Stimulated activated CD4-positive, alpha-beta T cell treated with anti-CD3 and anti-CD28 coated beads, Interleukin-12 subunit alpha, Interleukin-12 subunit beta, amount 100 ng/mL, for 24 hours (primary cell): ENCODE data around the gene GJB5.
"Not testable (repeated sequence)": the region's sequence is repeated elsewhere in the genome, so short reads cannot be mapped to it uniquely, and the experiment has no call there.

Source experiments
- DNase-seq, 2 experiments: peaks; one replicate each; pipeline ENCODE4 v3.0.0-alpha.2; 2020; ENCODE audit warnings: low read depth in 2 of 2

The GJB5 gene

DNA sequence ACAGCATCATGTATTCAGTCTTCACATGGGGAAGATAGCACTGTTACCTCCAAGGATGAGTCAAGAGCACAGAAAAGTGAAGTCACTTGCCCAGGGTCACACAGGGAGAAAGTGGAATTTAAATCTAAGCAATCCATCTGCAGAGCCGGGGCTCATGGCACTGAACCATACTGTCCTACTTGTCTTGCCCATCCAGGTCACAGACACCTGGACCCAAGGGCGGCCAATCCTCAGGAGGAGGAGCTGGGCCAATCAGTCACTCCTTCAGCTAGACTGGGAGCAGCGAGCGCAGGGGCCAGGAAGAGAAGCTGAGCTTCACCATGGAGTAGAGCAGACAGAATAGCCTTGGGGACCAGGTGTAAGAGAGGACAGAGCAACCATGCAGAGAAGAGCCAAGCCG, 9.2 kb upstream of the GJB5 start:
- DNase-seq, result no peak

GRCh38 chr1:34746101-34746500, 8.7 kb upstream of the GJB5 start:
- DNase-seq, result no peak

DNA sequence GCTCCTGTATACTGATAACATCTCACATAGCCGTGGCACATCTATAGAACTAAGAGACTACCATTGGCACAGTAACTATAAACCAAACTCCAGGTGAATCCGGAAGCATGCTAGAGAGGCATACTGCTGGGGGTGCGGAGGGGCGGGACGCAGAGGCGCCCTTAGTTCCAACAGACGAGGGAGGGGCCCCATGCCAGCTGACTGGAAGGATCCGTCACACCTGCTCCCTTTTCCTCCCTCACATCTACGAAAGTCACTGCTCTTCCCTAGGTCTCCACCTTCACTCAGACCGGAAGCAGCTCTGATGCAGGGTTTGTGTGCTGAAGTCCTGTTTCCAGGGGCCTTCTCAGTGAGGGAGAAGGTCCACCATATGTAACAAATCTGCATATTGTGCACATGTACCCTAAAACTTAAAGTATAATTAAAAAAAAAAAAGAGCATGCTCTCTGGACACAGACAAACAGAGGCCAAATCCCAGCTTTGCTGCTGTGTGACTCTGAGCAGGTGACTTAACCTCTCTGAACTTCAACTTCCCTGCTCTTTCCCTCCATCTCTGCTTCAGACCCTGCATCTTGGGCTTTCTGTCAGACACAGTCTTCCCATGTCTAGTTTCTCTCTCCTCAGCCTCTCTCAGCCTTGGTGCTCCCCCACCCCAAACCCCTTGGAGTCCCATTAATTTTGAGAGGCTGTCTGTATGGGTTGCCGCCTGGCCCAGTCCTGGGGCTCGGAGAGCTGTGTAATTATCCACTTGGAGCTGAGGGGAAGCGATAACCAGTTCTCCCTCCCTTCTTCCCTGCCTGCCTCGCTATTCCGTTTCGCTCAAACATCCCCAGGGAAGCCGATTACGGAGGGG, 7.8 kb upstream of the GJB5 start:
- no peak for DNase-seq

GRCh38 chr1:34747638-34747941, 7.3 kb upstream of the GJB5 start:
- no peak for DNase-seq

DNA sequence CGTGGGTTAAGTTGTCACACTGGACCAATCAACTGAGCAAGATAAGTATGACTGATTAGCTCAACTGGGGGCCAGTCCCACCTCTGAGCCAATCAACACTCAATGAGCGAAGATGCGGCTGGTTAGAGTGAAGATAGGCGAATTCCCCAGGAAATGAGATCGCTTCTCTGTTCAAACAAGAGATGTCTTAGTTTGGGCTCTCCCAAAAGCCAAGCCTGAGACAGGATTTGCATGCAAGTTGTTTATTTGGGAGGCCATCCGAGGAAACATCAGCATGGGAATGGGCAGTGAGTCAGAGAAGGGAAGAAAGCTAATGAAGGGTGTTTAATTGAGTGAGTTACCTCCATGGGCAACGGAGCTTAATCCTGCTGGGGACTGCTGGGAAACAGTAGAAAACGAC, 4.9 kb upstream of the GJB5 start:
- DNase-seq, result no peak

- DNase-seq, result no peak
These were observed 4.2 kb upstream of the GJB5 start for GRCh38 chr1:34750610-34751009.

DNA sequence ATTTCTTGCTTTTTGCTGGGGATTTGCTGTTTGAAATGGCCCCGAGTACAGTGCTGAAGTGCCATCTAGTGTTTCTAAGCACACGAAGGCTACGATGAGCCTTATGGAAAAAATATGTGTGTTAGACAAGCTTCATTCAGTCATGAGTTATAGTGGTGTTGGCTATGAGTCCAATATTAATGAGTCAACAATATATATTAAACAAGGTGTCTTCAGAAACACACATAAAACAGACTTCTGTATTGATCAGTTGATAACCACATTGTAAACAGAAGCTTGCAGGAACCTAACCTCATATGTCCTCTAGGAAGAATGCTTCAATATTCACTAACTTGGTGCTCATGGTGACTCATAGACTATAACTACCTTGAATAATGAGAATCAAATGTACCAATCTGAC, 1.7 kb upstream of the GJB5 start:
- no peak for DNase-seq

DNA sequence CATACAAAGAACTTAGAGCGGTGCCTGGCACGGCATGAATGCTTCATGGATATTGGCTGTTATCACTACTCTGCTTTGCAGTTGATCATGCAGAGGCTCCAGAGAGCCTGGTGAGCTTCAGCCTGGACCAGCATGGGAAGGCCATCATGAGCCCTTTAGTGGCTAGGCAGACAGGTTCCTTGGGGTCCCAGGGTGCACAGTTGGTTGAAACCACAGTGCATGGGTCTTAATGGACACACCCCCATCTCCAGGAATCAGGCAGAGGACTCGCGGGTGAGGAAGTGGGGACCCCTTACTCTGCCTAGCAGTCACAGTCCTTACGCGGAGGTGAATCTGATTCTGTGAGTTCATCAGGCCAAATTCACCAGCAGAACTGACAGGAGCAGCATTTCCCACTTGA, 1.1 kb downstream of the GJB5 start:
- no peak for DNase-seq

GRCh38 chr1:34757386-34757785, 2.5 kb downstream of the GJB5 start:
- no peak for DNase-seq

DNA sequence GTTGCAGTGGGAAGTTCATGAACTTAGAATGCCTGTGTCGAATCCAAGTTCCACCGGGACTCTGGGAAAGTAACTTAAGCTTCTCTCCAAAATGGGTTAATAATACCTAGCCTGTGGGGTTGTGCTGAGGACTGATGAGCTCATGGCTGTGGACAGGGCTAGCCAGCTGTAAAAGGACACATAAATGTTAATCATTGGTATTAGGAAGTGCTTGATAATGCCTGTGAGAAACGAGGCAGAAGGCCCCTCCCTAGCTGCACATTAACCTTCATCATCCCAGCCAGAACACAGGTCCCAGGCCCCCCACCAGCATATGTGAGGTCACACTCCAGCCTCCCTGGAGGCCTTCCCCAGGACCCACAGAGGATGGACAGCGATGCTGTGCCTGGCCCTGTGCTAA, 3.9 kb downstream of the GJB5 start:
- no peak for DNase-seq

DNA sequence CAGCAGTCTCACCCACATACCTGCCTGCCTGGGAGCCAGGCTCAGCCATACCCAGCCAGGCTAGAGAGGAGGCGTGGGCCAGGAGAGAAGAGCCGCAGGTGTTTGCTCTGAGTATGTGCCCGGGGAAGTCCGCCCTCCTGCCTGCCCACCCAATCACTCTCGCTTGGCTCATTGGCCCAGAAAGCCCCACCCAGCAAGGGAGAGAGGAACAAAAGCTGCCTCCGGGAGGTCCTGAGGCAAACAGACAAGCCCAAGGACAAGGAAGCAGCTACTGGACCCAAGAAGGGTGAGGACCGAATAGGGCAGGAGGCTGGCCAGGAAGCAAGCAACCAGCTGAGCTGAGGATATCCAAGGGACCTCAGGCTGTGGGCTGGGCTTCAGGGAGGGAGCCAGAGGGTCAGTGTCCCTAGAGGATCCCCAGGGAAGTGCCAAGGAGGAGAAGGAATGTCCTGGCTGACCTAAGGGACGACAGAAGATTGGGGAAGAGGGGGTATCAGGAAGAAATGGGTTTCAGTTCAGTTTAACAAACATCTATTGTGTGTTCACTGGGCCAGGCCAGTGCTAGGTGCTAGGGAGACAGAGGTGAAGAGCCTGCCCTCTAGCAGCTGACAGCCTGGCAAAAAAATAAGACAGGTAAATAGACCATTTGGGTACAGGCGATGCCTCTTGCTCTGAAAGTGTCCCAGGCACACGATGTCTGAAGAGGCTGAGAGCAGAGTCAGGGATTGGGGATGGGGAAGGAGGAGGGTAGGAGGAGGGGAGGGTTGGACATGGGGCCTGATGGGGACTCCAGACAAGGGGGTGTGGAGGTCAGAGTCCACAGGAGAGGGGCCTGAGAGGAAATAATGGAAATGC, 4.9 kb downstream of the GJB5 start, which contains the start of gene GJB4:
GJB4 (plus strand) TSS at position 238 of the 855 bp plus-strand sequence. CDS start 1,515 bp downstream, outside the sequence.
- DNase-seq, result no peak

DNA sequence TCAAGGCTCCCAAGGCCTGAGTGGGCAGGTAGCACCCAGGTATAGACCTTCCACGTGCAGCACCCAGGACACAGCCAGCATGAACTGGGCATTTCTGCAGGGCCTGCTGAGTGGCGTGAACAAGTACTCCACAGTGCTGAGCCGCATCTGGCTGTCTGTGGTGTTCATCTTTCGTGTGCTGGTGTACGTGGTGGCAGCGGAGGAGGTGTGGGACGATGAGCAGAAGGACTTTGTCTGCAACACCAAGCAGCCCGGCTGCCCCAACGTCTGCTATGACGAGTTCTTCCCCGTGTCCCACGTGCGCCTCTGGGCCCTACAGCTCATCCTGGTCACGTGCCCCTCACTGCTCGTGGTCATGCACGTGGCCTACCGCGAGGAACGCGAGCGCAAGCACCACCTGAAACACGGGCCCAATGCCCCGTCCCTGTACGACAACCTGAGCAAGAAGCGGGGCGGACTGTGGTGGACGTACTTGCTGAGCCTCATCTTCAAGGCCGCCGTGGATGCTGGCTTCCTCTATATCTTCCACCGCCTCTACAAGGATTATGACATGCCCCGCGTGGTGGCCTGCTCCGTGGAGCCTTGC, 6.4 kb downstream of the GJB5 start:
- DNase-seq, result no peak

GRCh38 chr1:34761776-34762307, 7.0 kb downstream of the GJB5 start:
- DNase-seq, result no peak

DNA sequence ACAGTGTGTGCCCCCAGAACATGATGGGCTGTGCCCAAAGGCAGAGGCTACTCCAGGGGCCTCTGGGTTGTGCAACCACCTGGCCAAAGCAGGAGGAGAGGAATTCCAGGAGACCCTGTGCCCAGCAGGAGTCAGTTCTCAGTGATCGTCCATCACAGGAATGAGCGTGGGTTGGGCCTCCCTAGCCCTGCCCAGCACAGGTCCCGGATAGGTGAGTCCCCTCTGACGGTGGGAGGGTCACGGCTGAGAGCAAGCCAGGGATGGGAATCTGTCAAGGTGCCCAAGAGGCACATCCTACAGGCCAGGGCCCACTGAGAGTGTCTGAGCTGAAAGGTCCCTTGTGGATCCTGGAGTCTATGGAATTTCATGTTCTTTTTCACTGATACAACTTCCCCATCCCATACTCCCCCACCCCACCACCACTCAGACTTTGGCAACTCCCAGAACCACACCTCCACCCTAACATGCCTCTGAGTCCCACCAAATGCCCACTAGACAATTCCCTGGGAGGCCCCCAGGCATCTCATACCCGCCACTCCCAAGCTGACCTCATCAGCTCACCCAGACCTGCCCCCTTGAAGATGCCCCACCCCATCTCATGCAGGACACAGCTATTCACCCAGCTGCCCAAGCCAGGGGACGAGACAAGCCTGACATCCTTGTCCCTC, 7.8 kb downstream of the GJB5 start:
- DNase-seq, result no peak

GRCh38 chr1:34763142-34763781, 8.4 kb downstream of the GJB5 start:
- no peak for DNase-seq

DNA sequence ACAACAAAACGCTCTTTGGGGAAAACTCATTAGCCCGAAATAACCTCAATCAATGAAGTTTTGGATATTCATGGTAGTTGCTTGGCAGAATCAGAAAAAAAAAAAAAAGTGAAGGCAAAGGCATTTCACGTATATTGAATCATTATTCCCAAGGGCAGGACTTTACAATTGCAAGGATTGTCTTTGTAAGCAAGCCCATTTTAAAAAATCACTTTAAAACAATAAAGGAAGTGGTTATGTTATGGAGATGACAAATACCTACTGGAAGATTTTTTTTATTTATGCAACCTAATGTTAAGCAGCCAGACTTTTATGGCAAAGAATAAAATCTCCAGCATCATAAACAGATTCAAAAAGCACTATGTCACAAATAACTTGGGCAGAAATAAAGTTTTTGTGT, 14.0 kb downstream of the GJB5 start:
- DNase-seq, result no peak

- no peak for DNase-seq
These were observed 16.2 kb downstream of the GJB5 start for GRCh38 chr1:34770891-34771504.

GRCh38 chr1:34771573-34772371, 16.9 kb downstream of the GJB5 start:
- DNase-seq, result no peak

GRCh38 chr1:34773114-34773513, 18.3 kb downstream of the GJB5 start:
- not testable (repeated sequence) for DNase-seq

DNA sequence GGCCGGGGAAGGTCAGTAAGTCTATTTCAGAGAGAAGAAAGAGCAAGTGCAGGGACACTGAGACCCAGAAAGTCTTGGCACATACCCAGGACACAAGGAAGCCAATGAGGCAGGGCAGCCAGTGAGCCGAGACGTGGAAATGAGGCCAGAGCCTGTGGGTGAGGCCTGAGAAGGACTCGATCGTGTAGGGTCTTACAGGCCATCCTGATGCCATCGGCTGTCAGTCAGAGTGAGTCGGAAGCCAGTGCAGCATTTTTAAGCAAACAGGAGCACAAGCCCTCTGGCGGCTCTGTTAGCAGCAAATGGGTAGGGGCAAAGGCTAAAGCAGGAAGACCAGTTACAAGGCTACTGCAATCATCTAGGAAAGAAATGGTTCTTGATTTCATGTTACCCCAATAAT, 20.1 kb downstream of the GJB5 start:
- DNase-seq, result no peak
